Parathyroid adenoma (tissue), 2 donors: ENCODE data around the gene DIPK1B.
A peak's percentile ranks its signal among the peaks of the same experiment; 100 is the strongest.
"Not testable (repeated sequence)": the region's sequence is repeated elsewhere in the genome, so short reads cannot be mapped to it uniquely, and the experiment has no call there.

Source experiments
- H2AFZ ChIP-seq: fragments of 300-600 bp; sonication (generic); one replicate; pipeline ENCODE4 v1.7.0; 2017; ENCODE audit warnings: antibody characterized with exemption, mild to moderate bottlenecking
- H3K27ac ChIP-seq: fragments of 300-600 bp; sonication (generic); one replicate; pipeline ENCODE4 v1.7.0; 2017
- H3K27me3 ChIP-seq: fragments of 300-600 bp; sonication (generic); one replicate; pipeline ENCODE4 v1.7.0; 2017; ENCODE audit warnings: low read length; ENCODE audit not compliant: control insufficient read depth, insufficient read depth
- H3K36me3 ChIP-seq: fragments of 300-600 bp; sonication (generic); one replicate; pipeline ENCODE4 v1.7.0; 2017; ENCODE audit warnings: low read length; ENCODE audit not compliant: control insufficient read depth, insufficient read depth
- H3K4me1 ChIP-seq: fragments of 300-600 bp; sonication (generic); one replicate; pipeline ENCODE4 v1.7.0; 2017; ENCODE audit warnings: control low read depth
- H3K4me2 ChIP-seq: fragments of 300-600 bp; sonication (generic); one replicate; pipeline ENCODE4 v1.7.0; 2017; ENCODE audit warnings: low read length
- H3K4me3 ChIP-seq: fragments of 300-600 bp; sonication (generic); one replicate; pipeline ENCODE4 v1.7.0; 2017; ENCODE audit warnings: low read depth, low read length
- H3K79me2 ChIP-seq: fragments of 300-600 bp; sonication (generic); one replicate; pipeline ENCODE4 v1.7.0; 2017; ENCODE audit warnings: control low read depth
- H3K9ac ChIP-seq: fragments of 300-600 bp; sonication (generic); one replicate; pipeline ENCODE4 v1.7.0; 2017; ENCODE audit warnings: mild to moderate bottlenecking
- H3K9me3 ChIP-seq: fragments of 300-600 bp; sonication (generic); one replicate; pipeline ENCODE4 v1.7.0; 2017; ENCODE audit warnings: low read length; ENCODE audit not compliant: control insufficient read depth
- CTCF ChIP-seq: fragments of 300-600 bp; sonication (generic); IDR thresholded peaks from one replicate; pipeline ENCODE4 v1.7.0; 2017; ENCODE audit warnings: antibody characterized with exemption, mild to moderate bottlenecking
- donor health status: primary hyperparathyroidism.

The DIPK1B gene

GRCh38 chr9:136760834-136761544, 48.6 kb downstream of the DIPK1B start:
- H3K79me2 ChIP-seq, H3K4me3 ChIP-seq, H3K9me3 ChIP-seq, H2AFZ ChIP-seq, H3K9ac ChIP-seq, H3K27ac ChIP-seq, H3K27me3 ChIP-seq, H3K4me1 ChIP-seq, H3K36me3 ChIP-seq: not testable (repeated sequence)
- peak; percentile 36 for TF ChIP-seq CTCF
- peak overlapping the region; percentile 22 for H3K4me2 ChIP-seq

- H3K27ac ChIP-seq = no peak overlapping the region
- H3K4me2 ChIP-seq = no peak overlapping the region
- no peaks in the 10 kb centered on the region for H3K9me3 ChIP-seq
- no peaks in the 10 kb centered on the region for H3K36me3 ChIP-seq
- no peaks in the 10 kb centered on the region for H3K79me2 ChIP-seq
- H3K4me3 ChIP-seq = no peak overlapping the region
- H3K27me3 ChIP-seq = no peaks in the 10 kb centered on the region
- no peak for TF ChIP-seq CTCF
- H3K4me1 ChIP-seq = no peaks in the 10 kb centered on the region
- no peak overlapping the region for H2AFZ ChIP-seq
- no peak overlapping the region for H3K9ac ChIP-seq
These were observed 49.2 kb downstream of the DIPK1B start for GRCh38 chr9:136761545-136761981.

GRCh38 chr9:136762221-136762691, 49.9 kb downstream of the DIPK1B start:
- Histone ChIP-seq H3K9me3 (no peaks in the 10 kb centered on the region), H3K27ac (no peak overlapping the region), H3K4me3 (no peak overlapping the region), H3K9ac (no peak overlapping the region), H3K4me2 (no peak overlapping the region), H3K4me1 (no peaks in the 10 kb centered on the region), H3K27me3 (no peaks in the 10 kb centered on the region), H3K79me2 (no peaks in the 10 kb centered on the region), H3K36me3 (no peaks in the 10 kb centered on the region), H2AFZ (no peak overlapping the region)
- TF ChIP-seq CTCF = no peak

GRCh38 chr9:136762915-136763648, 50.7 kb downstream of the DIPK1B start:
- Histone ChIP-seq H3K27me3 (no peaks in the 10 kb centered on the region), H3K4me2 (no peak overlapping the region), H3K79me2 (no peaks in the 10 kb centered on the region), H3K27ac (no peak overlapping the region), H2AFZ (no peak overlapping the region), H3K9ac (no peak overlapping the region), H3K4me1 (no peaks in the 10 kb centered on the region), H3K4me3 (no peak overlapping the region), H3K9me3 (no peaks in the 10 kb centered on the region), H3K36me3 (no peaks in the 10 kb centered on the region)
- TF ChIP-seq CTCF = no peak
